ENCODE data around the gene SIRPB2.

The SIRPB2 gene

DNA sequence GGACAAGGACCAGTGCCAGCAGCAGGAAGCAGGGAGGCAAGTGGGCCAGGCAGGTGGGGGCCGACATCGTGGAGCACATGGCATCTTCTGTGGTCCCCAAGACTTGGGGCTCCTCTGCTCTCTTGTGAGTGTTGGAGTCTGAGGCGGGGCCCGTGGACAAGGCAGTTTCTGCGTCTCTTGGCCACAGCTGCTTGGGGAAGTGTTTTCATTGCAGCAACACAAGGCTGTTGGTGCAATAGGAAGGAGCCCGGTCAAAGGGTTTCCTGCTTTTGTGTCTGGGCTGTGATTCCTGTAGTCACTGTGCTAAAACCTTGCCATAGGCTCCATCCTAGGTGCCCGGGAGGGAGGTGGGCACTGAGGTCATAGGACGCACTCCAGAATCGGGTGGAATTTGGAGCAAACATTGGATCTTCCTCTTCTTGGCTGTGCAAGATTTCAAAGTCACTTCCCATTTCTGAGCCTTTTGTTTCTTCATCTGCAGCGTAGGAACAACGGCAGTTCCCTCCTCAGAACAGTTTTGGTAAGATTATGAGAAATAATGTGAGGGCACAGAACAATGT, at the start of gene SIRPB2:
Gene SIRPB2 (minus strand): TSS at position 140 of the 560 bp plus-strand sequence. CDS start 61 bp downstream, at position 79.
- DNase-seq (ENCODE audit: low read depth), result no peak

DNA sequence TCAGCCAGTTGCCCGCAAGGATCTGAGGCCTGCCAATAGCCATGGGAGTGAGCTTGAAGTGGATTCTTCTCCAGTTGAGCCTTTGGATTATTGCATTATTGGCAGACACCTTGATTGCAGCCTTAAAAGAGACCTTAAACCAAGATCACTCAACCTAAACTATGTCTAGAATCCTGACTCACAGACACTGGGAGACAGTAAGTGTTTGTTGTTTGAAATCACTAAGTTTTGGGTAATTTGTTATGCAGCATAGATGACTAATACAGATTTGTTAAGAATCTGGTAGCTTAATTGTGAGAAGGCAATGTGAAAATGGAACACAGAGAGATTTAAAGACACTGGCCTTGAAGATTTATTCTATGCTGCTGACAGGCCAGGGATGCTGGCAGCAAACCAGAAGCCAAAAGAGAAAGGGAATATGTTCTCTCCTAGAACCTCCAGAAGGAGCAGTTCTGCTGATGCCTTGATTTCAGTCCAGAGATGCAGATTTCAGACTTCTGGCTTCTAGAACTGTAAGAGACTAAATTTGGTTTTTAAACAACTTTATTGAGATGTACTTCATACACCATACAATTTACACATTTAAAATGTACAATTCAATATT, 48.7 kb upstream of the SIRPB2 start:
- no peak for DNase-seq (ENCODE audit: low read depth)

DNA sequence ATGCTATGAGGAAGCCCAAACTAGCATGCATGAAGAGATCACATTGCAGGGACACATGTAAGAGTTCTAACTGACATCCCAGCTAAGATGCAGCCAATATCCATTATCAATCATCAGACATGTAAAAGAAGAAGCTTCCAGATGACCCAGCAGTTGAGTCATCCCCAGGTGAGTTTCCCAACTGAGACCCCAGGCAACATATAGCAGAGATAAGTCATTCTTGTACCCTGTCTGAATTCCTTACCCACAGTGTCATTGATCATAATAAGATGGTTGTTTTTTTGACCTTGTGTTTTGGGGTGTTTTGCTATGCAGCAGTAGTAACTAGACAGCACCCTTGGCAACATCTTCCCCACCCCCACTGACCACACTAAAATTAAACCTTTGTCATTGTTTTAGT, 47.4 kb upstream of the SIRPB2 start:
- no peak for DNase-seq (ENCODE audit: low read depth)

DNA sequence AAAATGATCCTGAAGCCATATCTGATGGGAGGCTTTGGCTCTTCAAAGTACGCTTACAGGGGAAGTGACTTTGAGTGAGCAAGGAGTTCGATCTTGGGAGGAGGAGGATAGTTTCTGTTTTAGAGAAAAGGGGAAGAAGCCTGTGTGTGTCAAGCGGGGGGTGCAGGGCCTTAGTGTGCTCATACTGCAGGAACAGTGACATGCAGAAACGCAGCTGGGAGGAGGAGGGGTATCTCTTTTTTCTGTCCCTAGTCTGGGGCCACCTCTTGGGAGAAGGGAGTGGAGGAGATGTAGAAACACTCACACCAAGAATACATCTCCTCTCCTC, 46.5 kb upstream of the SIRPB2 start:
- no peak for DNase-seq (ENCODE audit: low read depth)

DNA sequence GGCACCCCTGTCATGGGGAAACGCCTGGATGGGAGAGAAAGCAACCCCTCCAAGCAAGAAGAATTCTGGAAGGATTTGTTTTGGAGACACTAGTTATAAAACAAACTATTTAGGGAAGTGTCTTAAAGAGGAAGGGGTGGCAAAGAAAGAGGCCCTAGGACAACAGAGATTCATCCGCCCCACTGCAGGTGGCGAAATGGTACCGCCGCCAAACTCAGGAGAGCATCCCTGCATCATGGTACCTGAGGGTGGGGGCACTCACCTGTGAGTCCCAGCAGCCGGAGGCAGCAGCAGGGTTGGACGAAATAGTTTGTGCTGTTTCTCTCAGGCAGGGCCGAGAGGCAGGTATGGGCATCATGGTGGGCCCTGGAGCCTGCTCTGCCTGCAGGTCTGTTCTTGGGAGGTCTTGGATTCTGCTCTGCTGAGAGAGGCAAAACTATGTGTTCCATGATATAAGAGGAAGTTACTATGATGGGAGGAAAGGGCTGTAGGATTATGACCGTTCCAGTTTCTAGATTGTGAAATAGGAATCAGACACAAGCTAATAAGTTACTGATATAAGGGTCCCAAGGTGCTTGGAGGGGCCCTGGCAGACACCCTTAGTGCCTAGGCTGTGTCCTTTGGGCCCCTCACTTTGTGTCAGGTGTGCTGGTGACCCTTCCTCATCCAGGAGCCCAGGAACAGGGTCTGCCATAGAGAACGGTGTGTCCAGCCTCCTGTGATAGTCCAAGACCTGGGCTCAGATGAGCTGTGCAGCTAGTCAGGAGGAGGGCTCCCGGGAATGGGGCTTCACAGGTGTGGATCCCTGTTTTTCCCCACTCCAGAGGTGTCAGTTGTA, 45.9 kb upstream of the SIRPB2 start:
- DNase-seq (ENCODE audit: low read depth), result no peak

DNA sequence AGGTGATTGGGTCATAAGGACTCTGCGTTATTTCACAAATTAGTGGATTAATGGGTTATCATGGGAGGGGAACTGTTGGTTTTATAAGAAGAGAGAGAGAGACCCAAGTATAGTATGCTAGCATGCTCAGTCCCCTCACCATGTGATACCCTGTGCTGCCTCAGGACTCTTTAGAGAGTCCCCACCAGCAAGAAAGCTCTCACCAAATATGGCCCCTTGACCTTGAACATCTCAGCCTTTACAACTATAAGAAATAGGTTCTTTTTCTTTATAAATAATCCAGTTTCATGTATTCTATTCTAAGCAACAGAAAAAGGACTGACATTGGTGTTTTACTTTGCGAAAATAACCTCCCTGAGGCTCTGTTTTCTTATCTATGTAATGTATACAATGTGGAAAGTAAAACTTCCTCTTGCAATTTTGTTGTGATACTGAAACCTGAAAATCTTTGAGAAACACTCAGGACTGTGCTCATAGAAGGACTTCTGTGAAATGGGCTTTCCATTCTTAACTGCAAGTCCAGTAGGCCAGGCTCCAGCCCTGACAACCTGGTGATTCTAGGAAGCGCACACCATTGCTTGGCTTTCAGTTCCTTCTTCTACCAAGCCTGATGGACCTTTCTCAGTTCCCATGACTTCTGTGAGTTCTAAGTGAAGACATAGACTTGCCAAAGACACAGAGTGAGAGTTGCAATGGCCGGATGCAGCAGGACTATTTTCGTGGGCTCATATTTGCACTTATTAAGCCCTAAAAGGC, 44.4 kb upstream of the SIRPB2 start:
- DNase-seq (ENCODE audit: low read depth), result no peak

DNA sequence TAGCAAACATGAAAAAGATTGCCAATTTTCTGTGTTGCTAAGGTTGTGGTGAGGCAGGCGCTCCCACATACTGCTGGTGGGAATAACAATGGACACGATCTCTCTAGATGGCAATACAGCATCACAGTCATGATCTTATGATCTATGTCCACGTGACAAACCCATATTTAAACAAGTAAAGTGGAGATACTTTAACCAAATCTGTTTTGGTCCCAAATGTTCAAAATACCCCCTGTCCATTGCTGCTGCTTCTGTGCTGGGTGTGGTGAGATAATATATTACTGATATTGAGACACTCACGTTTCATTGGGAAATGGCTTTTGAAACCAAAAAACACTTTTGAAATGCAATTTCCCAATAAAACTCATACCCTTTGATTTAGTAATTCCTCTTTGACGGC, 43.3 kb upstream of the SIRPB2 start:
- DNase-seq (ENCODE audit: low read depth), result no peak

DNA sequence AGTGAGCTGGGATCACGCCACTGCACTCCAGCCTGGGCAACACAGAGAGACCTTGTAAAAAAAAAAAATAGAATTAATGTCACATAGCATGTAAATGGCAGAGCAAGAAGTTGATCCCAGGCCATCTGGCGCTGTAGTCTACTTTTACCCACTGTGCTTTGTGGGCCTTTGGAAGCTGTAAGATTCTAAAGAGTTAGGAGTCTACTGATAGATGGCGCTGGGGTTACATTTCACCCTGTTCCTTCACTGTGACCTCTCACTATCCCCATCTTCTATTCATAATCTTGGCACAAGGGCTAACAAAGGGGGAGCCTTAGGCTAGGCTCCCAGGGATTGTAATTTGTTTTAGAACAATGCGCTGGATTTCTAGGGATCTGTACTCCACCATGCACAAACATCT, 41.8 kb upstream of the SIRPB2 start:
- no peak for DNase-seq (ENCODE audit: low read depth)

DNA sequence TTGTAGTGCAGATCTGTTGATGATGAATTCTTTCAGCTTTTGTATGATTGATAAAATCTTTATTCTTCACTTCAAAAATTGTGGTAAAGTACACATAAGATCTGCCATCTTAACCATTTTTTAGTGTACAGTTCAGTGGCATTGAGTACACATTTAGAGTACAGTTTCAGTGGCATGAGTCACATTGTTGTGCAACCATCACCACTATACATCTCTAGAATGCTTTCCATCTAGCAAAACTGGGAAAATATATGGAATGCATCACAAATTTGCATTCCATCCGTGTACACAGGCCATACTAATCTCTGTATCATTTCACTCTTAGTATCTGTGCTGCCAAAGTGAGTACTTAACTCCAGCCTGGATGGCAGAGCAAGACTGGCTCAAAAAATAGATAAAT, 37.6 kb upstream of the SIRPB2 start:
- DNase-seq (ENCODE audit: low read depth), result no peak

DNA sequence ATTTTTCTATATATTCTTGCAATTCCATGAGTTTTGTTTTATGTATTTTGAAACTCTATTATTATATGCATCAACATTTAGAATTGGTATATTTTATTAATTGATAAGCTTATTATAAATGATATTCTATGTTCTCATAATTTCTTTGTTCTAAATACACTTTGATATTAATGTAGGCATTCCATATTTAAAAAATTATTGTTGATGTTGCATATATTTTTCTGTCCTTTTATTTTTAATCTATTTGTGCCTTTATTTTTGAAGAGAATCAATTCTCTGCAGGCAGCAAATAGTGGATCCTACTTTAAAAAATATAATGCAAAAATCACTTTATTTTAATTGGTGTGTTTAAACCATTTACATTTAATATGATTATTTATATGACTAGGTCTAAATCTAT, 36.7 kb upstream of the SIRPB2 start:
- no peak for DNase-seq (ENCODE audit: low read depth)

DNA sequence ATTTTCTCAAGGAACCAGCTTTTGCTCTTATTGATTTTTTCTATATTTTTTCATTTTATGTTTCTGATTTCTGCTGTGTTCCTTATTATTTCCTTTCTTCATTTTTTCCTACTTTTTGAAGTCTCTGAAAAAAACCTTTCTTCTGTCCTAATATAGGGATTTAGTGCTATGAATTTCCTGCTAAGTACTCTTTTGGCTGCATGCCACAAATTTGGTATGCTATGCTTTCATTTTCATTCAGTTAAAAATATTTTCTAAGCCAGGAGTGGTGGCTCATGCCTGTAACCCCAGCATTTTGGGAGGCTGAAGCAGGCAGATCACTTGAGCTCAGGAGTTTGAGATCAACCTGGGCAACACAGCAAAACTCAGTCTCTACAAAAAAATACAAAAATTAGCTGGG, 35.7 kb upstream of the SIRPB2 start:
- DNase-seq (ENCODE audit: low read depth), result no peak

DNA sequence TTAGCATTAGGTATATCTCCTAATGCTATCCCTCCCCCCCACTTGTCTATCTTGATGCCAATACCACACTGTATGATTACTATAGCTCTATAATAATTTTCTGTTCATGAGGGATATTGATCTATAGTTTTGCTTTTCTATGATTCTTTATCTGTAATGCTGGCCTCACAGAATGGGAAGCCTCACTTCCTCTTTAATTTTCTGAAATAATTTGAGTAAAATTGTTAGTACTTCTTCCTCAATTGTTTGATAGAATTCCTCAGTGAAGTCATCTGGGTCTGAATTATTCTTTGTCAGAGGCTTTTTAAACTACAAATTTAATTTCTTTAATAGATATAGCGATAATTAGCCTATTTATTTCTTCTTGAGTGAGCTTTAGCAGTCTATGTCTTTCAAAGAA, 35.1 kb upstream of the SIRPB2 start:
- DNase-seq (ENCODE audit: low read depth), result no peak

DNA sequence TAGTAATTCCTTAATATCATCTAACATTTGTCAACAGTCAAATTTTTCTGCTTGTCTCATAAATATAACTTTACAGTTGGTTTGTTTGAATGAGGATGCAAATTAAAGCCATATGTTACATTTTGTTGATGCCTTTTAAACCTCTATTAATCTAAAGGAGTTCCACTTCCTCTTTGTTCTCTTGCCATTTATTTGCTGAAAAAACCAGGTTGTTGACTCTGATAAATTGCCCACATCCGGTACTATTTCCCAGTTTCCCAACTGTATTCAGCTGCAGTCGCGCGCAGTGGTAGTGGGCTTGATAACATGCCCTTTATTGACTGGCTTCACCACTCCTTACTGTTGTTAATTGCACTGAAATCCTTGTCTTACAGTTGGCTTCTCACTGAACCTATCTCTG, 32.8 kb upstream of the SIRPB2 start:
- DNase-seq (ENCODE audit: low read depth), result no peak

DNA sequence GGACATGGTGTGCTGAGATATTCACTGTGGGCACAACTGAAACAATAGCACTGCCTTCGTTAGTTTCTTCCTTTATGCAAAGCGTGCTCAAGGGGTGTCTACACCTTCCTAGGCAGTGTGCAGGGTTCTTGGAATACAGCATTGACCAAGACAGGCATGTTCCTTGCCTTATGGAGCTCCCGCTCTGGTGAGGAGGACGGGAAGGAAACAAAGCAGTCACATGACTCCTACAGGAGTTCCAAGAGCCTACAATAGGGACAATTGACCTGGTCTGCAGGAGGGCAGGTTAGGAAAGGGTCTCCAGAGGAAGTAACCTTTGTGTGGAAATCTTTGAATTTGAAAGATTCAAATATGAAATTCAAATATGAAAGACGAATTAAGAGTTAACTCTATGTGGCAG, 25.8 kb upstream of the SIRPB2 start:
- DNase-seq (ENCODE audit: low read depth), result no peak

DNA sequence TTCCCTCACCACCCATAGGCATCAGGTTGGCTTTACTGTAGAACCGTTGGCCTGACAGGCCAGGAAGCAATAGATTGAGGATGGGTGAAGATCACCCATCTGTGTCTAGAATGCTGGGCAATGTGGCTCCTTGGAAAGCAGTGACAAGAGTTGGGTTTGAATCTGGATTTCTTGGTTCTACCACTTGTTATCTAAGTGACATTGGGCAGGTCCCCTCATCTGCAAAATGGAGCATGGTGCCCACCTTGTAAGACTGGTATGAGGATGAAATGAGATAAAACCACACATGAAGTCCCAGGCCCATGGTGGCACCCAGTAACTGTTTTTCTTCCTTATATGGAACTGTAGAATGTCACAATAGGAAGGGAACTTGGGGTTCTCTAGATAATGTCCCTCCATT, 22.6 kb upstream of the SIRPB2 start:
- DNase-seq (ENCODE audit: low read depth), result no peak

DNA sequence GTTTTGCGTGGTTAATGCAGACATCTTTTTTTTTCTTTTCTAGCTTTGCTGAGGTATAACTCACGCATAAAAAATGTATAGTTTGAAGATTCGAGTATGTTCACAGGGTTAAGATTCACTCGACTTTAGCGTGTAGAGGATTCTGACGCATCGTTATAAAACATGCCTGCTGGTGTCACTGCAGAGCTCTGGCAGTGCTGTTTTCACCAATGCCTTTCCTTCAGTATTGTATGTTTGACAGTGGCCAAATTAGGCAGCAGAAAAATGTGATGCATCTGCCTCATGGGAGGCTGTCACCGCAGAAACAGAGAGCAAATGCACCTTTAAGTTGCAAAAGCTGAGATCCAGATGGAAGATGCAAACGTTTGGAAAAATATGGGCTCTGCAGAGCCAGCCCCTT, 18.0 kb upstream of the SIRPB2 start:
- no peak for DNase-seq (ENCODE audit: low read depth)

DNA sequence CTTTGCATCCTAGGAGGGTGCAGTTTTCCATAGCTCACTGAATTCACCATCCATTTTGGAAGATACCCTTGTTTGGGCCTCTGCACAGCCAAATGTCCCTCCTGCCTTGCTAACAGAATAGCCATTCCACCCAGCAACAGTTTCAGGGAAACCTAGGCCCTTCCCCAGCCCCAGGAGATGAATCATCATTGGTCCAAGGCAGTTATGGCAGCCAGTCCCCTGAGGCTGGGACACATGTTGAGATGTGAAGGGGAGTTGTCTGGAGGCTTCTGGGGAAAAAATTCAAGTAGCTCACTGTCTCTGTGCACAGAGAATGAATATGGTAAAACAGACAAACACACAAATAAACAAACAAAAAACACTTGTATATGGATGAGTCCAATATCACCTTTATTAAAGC, 17.4 kb upstream of the SIRPB2 start:
- no peak for DNase-seq (ENCODE audit: low read depth)

DNA sequence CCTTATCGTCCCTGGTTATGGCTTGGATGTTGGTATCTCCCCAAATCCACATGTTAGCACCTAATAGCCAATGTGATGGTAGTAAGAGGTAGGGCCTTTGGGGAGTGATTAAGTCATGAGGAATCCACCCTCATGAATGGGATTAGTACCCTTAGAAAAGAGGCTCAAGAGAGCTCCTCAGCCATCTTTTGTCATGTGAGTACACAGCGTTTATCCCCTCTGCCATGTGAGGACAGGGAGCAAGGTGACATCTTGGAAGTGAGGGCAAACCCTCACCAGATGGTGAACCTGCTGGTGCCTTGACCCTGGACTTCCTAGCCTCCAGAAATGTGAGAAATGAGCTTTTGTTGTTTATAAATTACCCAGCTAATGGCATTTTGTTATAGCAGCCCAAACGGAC, 16.1 kb upstream of the SIRPB2 start:
- DNase-seq (ENCODE audit: low read depth), result no peak

DNA sequence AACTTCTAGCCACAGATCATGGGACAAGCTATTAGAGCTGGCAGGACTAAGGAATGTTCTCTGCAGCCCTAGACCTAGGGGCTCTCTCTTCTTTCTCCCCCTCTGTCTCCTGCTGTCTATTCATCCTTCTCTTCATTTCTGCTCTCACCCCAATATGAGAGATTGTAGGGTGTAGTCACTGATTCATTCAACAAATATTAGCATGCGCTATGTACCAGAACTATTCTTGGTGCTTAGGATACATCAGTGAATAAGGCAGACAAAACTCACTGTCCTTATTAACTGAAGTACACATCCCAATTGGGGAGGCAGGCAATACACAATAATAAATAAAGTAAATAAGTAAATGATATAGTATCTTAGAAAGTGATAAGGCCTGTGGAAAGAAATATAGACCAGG, 14.7 kb upstream of the SIRPB2 start:
- DNase-seq (ENCODE audit: low read depth), result no peak

DNA sequence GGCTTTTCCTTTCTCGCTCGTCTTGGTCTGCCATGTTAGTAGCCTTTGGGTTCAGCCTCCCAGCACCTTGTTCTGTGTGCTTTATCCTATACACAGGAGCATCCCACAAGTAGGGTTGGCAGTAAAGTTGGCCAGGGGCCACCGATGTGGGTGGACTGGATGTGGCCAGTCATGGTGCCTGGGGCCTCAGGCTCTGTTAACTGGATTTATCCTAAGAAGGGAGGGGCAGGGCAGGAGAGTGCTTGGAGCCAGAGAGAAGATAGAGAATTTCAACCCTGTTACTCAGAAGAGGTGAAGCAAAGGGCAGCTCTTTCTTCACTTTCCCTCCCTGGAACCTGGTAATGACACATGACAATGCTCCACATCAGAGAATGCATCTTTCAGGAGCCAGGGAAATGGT, 14.1 kb upstream of the SIRPB2 start:
- DNase-seq (ENCODE audit: low read depth), result no peak

DNA sequence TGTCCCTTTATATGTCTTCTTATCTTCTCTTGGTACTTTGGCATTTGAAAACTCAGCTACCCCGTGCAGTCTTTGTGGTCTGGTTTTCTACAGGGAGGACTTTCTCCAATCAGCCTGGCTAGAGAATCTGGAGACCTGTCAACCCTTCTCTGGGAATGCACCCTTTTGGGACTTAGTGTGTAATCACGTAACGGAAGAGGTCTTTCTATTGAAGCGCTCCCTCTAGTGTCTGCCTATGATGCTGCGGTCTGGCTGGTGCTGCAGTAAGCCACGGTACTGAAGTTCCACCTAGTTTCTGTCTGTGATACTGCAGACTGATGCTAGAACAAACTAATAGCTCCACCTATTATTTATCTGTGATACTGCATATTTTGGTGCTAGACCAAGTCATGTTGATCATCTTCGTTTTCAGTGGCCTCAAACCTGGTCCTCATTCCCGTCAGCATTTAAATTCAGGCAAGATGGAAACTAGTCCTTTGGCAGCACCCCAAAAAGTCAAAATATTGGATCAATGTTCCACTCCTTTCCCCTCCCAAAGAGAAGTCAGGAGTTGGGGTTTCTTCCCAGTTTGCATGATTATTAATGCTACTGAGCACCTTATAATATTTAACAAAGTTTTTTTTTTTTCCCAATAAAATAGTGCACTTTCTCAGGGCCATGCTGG, 12.5 kb upstream of the SIRPB2 start:
- DNase-seq (ENCODE audit: low read depth), result peak; percentile 49

DNA sequence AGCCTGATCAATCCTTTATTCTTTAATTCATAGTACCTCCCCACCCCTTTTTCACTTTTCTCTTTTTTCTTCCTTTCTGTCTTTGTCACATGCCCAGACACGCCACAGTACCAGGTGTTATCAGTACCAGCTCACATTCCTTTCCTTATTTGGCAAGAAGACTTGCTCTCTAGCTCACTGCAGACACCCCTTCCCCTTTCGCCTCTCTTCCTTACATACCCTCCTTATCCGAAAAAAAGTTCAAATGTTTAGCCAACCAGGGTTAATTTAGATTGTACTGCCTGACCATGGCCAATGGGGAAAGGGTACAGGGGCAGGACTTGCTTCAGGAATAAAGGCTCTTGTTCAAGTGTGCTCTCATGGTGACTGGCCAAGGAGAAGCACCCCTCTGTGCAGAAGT, 9.3 kb upstream of the SIRPB2 start:
- DNase-seq (ENCODE audit: low read depth), result no peak

All from stimulated activated CD8-positive, alpha-beta memory T cell treated with anti-CD3 and anti-CD28 coated beads, Interleukin-15, amount 100 ng/mL, for 1 hour (primary cell).